Measurements from ENCODE around the gene P2RY8. TPM values are rescaled to one million over a fixed set of nuclear protein-coding genes. Genes with fewer than 3 reads are reported as not detected.

The P2RY8 gene
- total RNA-seq, 1 experiment from 2014 or later, result not detected

DNA sequence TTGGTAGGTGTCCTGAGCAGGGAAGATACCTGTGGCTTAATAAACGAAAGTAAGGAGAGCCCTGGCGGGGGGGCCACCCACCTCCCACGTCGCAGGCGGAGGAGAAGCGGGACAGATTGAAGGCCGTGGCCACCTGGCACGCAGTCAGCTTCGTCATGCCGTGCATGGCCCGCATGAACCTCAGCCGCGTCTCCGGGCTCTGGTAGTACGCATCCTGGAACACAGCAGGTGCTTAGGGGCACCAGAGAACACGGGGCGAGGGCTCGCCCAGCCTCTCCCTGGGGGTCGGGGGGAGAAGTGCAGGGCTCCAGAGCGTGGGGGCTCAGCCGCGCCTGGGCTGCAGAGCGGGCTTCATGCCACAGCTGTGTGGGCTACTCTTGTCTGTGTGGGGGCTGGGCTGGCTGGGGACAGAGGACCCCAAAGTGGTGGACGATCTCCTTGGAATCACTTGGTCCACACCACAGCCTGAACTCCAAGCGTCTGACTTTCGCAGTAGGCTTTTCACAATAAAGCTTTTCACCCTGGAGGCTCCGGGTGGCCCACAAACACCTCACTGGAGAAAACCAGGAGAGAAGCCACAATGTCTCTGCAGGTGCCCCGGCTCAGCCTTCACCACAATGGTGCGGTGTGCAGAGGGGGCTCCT, 118.0 kb downstream of the P2RY8 start:
- BruUV-seq (replicated peaks), result no TSS peak
- Mint-ChIP-seq H3K4me3 (ENCODE audit: low read depth, unreplicated experiment) (no peak overlapping the region), H3K9me3 (ENCODE audit: low read depth, unreplicated experiment) (peaks cover 7% of the 10 kb centered on the region), H3K4me1 (ENCODE audit: low read depth, unreplicated experiment) (no peaks in the 10 kb centered on the region), H3K36me3 (ENCODE audit: insufficient read depth, unreplicated experiment) (peaks cover 49% of the 10 kb centered on the region), H3K27ac (ENCODE audit: unreplicated experiment) (no peak overlapping the region), H3K27me3 (ENCODE audit: unreplicated experiment) (no peaks in the 10 kb centered on the region)
- no peak for DNase-seq
- intact Hi-C loops (cut with micrococcal nuclease; ENCODE audit: unreplicated experiment), result no loop called here
- no peak for TF ChIP-seq CTCF (IDR thresholded peaks at IDR 0.05; ENCODE audit: unreplicated experiment)
- CTCF ChIA-PET, result no interaction called here

DNA sequence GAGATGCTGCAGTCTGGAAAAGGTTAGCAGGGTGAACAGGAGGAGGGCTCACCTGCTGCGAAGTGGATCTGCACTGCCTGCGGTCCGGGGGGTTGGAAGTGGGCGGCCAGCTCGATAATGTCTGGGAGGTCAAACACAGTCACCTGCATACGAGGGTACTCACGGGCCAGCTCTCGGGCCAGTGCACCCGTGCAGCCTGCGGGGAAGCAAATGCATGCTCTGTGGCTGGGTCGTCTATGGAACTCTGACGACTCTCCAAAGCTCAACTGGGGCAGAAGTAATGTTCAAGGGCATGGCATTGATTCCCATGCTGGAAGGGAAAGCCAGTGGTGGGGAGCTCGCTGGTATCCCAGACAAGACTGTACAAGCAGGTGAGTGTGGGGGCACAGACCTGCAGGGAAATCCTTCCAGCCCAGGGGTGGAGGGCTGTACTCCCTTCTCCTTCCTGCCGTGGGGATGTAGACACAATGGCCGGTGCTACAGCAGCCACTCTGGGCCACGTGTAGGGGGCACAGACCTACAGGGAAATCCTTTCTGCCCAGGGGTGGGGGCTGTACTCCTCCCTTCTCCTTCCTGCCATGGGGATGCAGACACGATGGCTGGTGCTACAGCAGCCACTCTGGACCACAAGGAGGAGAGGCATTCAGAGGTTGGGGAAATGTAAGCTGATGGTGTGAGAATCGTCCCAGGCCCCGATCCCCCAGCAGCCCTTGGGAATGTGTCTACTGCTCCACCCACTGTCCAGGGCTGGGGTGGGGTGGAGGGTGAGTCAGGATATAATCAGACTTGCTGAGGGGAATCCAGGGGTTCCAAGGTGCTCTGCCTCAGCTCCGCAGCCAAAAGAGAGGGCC, 118.8 kb downstream of the P2RY8 start:
- H3K27ac Mint-ChIP-seq (ENCODE audit: unreplicated experiment), result no peak overlapping the region
- H3K36me3 Mint-ChIP-seq (ENCODE audit: insufficient read depth, unreplicated experiment), result peaks cover 45% of the 10 kb centered on the region
- H3K27me3 Mint-ChIP-seq (ENCODE audit: unreplicated experiment), result no peaks in the 10 kb centered on the region
- TF ChIP-seq CTCF (IDR thresholded peaks at IDR 0.05; ENCODE audit: unreplicated experiment), result no peak
- intact Hi-C loops (cut with micrococcal nuclease; ENCODE audit: unreplicated experiment), result no loop called here
- no peak overlapping the region for H3K4me3 Mint-ChIP-seq (ENCODE audit: low read depth, unreplicated experiment)
- CTCF ChIA-PET, result no interaction called here
- no peak for DNase-seq
- peaks cover 7% of the 10 kb centered on the region for H3K9me3 Mint-ChIP-seq (ENCODE audit: low read depth, unreplicated experiment)
- H3K4me1 Mint-ChIP-seq (ENCODE audit: low read depth, unreplicated experiment), result no peaks in the 10 kb centered on the region
- no TSS peak for BruUV-seq (replicated peaks)

- peaks cover 7% of the 10 kb centered on the region for H3K9me3 Mint-ChIP-seq (ENCODE audit: low read depth, unreplicated experiment)
- no peak overlapping the region for H3K4me3 Mint-ChIP-seq (ENCODE audit: low read depth, unreplicated experiment)
- no peak for DNase-seq
- CTCF ChIA-PET, result no interaction called here
- H3K27me3 Mint-ChIP-seq (ENCODE audit: unreplicated experiment), result no peaks in the 10 kb centered on the region
- no peak for TF ChIP-seq CTCF (IDR thresholded peaks at IDR 0.05; ENCODE audit: unreplicated experiment)
- intact Hi-C loops (cut with micrococcal nuclease; ENCODE audit: unreplicated experiment), result no loop called here
- no peak overlapping the region for H3K27ac Mint-ChIP-seq (ENCODE audit: unreplicated experiment)
- peaks cover 47% of the 10 kb centered on the region for H3K36me3 Mint-ChIP-seq (ENCODE audit: insufficient read depth, unreplicated experiment)
- BruUV-seq (replicated peaks), result no TSS peak
- H3K4me1 Mint-ChIP-seq (ENCODE audit: low read depth, unreplicated experiment), result no peaks in the 10 kb centered on the region
These were observed 119.8 kb downstream of the P2RY8 start for GRCh38 chrX:1416965-1417760.

GRCh38 chrX:1416327-1416784, 120.6 kb downstream of the P2RY8 start:
- no peaks in the 10 kb centered on the region for H3K4me1 Mint-ChIP-seq (ENCODE audit: low read depth, unreplicated experiment)
- TF ChIP-seq CTCF (IDR thresholded peaks at IDR 0.05; ENCODE audit: unreplicated experiment), result no peak
- intact Hi-C loops (cut with micrococcal nuclease; ENCODE audit: unreplicated experiment), result no loop called here
- no peak for DNase-seq
- H3K27ac Mint-ChIP-seq (ENCODE audit: unreplicated experiment), result no peak overlapping the region
- H3K4me3 Mint-ChIP-seq (ENCODE audit: low read depth, unreplicated experiment), result no peak overlapping the region
- CTCF ChIA-PET, result no interaction called here
- peaks cover 7% of the 10 kb centered on the region for H3K9me3 Mint-ChIP-seq (ENCODE audit: low read depth, unreplicated experiment)
- H3K27me3 Mint-ChIP-seq (ENCODE audit: unreplicated experiment), result no peaks in the 10 kb centered on the region
- BruUV-seq (replicated peaks), result no TSS peak
- H3K36me3 Mint-ChIP-seq (ENCODE audit: insufficient read depth, unreplicated experiment), result peaks cover 39% of the 10 kb centered on the region

Other genes starting within 250 kb of the P2RY8 start
- not detected in 2 replicates for gene IL3RA, start 200.4 kb downstream of the P2RY8 start, total RNA-seq (2022)
- 139 and 161 TPM in 2 replicates for gene SLC25A6, start 145.1 kb downstream of the P2RY8 start, total RNA-seq (2022)
- 14.4 and 18.0 TPM in 2 replicates for gene ASMTL, start 84.3 kb downstream of the P2RY8 start, total RNA-seq (2022)
- 39.4 and 39.9 TPM in 2 replicates for gene AKAP17A, start 54.4 kb upstream of the P2RY8 start, total RNA-seq (2022)
- gene ASMT, start 77.9 kb upstream of the P2RY8 start, total RNA-seq (2022), result not detected in 2 replicates